Neural cell (in vitro differentiated cells): Measurements from ENCODE around the gene NPDC1. TPM values are rescaled to one million over a fixed set of nuclear protein-coding genes. Genes with fewer than 3 reads are reported as not detected.

ENCODE experiments used
- H2AFZ ChIP-seq: fragments of 200-600, 300-800 bp; sonication (generic), shearing (Covaris generic); 2 replicates; pipeline ENCODE4 v1.6.0; 2014; ENCODE audit warnings: low read depth, mild to moderate bottlenecking, antibody characterized with exemption, low read length, moderate library complexity
- H3F3A ChIP-seq: fragments of 200-600 bp; shearing (Covaris generic); 2 replicates; pipeline ENCODE4 v1.6.1; 2016; ENCODE audit warnings: mild to moderate bottlenecking, moderate library complexity, mixed read lengths, antibody characterized with exemption, low read length; ENCODE audit not compliant: insufficient read depth, poor library complexity, severe bottlenecking
- H3K27ac ChIP-seq: fragments of 200-600, 300-800 bp; sonication (generic), shearing (Covaris generic); 2 replicates; pipeline ENCODE4 v1.5.1; 2014; ENCODE audit warnings: mild to moderate bottlenecking, low read length, moderate library complexity
- H3K27me3 ChIP-seq: fragments of 300-800, 200-600 bp; sonication (generic), shearing (Covaris generic); 2 replicates; pipeline ENCODE4 v1.6.0; 2014; ENCODE audit warnings: mild to moderate bottlenecking, low read depth, low read length, moderate library complexity; ENCODE audit not compliant: insufficient read depth
- H3K36me3 ChIP-seq: fragments of 300-800, 200-600 bp; sonication (generic), shearing (Covaris generic); 2 replicates; pipeline ENCODE4 v1.5.1; 2014; ENCODE audit warnings: mild to moderate bottlenecking, antibody characterized with exemption, low read length, moderate library complexity; ENCODE audit not compliant: insufficient read depth
- H3K4me2 ChIP-seq: fragments of 300-800, 200-600 bp; sonication (generic), shearing (Covaris generic); 2 replicates; pipeline ENCODE4 v1.6.0; 2014; ENCODE audit warnings: mild to moderate bottlenecking, low read length
- H3K4me3 ChIP-seq: fragments of 300-800, 200-600 bp; sonication (generic), shearing (Covaris generic); 2 replicates; pipeline ENCODE4 v1.5.1; 2014; ENCODE audit warnings: mild to moderate bottlenecking, low read length, moderate library complexity
- H3K79me2 ChIP-seq: fragments of 200-600 bp; shearing (Covaris generic); replicated peaks from 2 replicates; pipeline ENCODE4 v1.6.0; 2014; ENCODE audit warnings: mild to moderate bottlenecking, low read length, moderate library complexity; ENCODE audit not compliant: insufficient read depth
- H3K9ac ChIP-seq: fragments of 300-800, 200-600 bp; sonication (generic), shearing (Covaris generic); 2 replicates; pipeline ENCODE4 v1.6.1; 2016; ENCODE audit warnings: mild to moderate bottlenecking, low read length, mixed read lengths
- H3K9me2 ChIP-seq: fragments of 200-600 bp; shearing (Covaris generic); 2 replicates; pipeline ENCODE4 v1.6.1; 2016; ENCODE audit warnings: mild to moderate bottlenecking, low read length, mixed read lengths; ENCODE audit not compliant: insufficient read depth
- H3K9me3 ChIP-seq: fragments of 200-600, 300-800 bp; sonication (generic), shearing (Covaris generic); 2 replicates; pipeline ENCODE4 v1.6.1; 2016; ENCODE audit warnings: mild to moderate bottlenecking, mixed run types, low read length, moderate library complexity, mixed read lengths
- H4K20me1 ChIP-seq: fragments of 200-600 bp; shearing (Covaris generic); 2 replicates; pipeline ENCODE4 v1.6.1; 2016; ENCODE audit warnings: mild to moderate bottlenecking, mixed run types; ENCODE audit not compliant: insufficient read depth
- EP300 ChIP-seq: fragments of 450-650 bp; conservative IDR thresholded peaks from 2 replicates; pipeline ENCODE4 v1.6.1; 2014; ENCODE audit warnings: antibody characterized with exemption, mild to moderate bottlenecking, moderate library complexity; ENCODE audit not compliant: poor library complexity, severe bottlenecking
- EZH2 ChIP-seq: fragments of 200-600, 300-800 bp; shearing (Covaris generic), sonication (generic); IDR thresholded peaks from 2 replicates; pipeline ENCODE4 v1.6.1; 2014; ENCODE audit warnings: antibody characterized with exemption, low read length, borderline replicate concordance, mild to moderate bottlenecking; ENCODE audit not compliant: insufficient read depth, poor library complexity, severe bottlenecking
- MXI1 ChIP-seq: fragments of 450-650 bp; conservative IDR thresholded peaks from 2 replicates; pipeline ENCODE4 v1.6.1; 2014; ENCODE audit warnings: antibody characterized with exemption, mild to moderate bottlenecking; ENCODE audit not compliant: poor library complexity, severe bottlenecking
- POLR2AphosphoS5 ChIP-seq: IDR thresholded peaks from 2 replicates; pipeline ENCODE4 v1.6.1; 2012
- RAD21 ChIP-seq: fragments of 450-650 bp; conservative IDR thresholded peaks from 2 replicates; pipeline ENCODE4 v1.6.1; 2014; ENCODE audit warnings: antibody characterized with exemption, mild to moderate bottlenecking, moderate library complexity
- SMC3 ChIP-seq: fragments of 450-650 bp; conservative IDR thresholded peaks from 2 replicates; pipeline ENCODE4 v1.6.1; 2014; ENCODE audit warnings: antibody characterized with exemption, mild to moderate bottlenecking, moderate library complexity; ENCODE audit not compliant: poor library complexity
- TAF1 ChIP-seq: IDR thresholded peaks from 2 replicates; pipeline ENCODE4 v1.6.1; 2012; ENCODE audit warnings: low read depth
- polyA plus RNA-seq: library from polyadenylated mRNA; depleted of rRNA; stranded (reverse); fragments of >200 nt; gene quantifications from 2 replicates; pipeline ENCODE4 v1.2.3, GENCODE V29; 2014
- TF ChIP-seq, protein P1 (sequence below): fragments of 450-650 bp; IDR thresholded peaks from 2 replicates; pipeline ENCODE4 v1.5.1; 2014; ENCODE audit warnings: antibody characterized with exemption, mild to moderate bottlenecking, moderate library complexity; ENCODE audit not compliant: poor library complexity, severe bottlenecking
- TF ChIP-seq, protein P2 (sequence below): IDR thresholded peaks from 2 replicates; pipeline ENCODE4 v1.6.1; 2012; ENCODE audit warnings: borderline replicate concordance

The NPDC1 gene
- polyA plus RNA-seq, 1 donor from 2014 or later, result 161 TPM

DNA sequence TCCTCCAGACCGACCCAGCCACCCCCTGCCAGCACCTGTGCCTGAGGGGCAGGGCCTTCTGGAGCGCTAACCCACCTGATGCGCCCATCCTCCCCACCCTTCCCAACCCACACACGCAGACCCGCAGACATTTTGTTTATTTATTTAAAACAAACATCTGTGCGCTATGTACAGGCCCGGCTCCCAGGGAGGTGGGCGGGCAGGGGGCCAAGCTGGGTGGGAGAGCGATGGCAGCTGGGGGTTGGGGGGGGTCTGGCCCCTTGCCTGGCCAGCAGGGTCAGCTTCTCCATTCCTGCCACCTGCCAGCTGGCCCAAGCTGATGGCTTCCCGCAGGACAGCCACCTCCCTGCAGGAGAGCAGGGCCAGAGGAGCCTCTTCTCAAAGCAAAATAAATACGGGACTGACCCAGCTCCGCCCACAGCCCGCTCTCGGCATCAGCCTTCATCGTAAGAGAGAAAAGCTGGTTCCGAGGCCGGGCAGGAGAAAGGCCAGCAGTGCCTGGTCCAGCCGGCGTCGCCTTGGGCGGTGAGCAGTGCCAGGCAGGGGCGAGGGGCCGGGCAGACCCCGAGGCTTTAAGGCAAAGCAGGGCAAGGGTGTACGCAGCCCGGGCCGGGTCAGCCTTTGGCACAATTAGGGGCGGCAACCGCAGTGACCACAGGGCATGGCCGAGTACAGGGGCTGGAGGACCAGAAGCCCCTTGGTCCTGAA, 38.7 kb downstream of the NPDC1 start:
- TF ChIP-seq, protein P1, sequence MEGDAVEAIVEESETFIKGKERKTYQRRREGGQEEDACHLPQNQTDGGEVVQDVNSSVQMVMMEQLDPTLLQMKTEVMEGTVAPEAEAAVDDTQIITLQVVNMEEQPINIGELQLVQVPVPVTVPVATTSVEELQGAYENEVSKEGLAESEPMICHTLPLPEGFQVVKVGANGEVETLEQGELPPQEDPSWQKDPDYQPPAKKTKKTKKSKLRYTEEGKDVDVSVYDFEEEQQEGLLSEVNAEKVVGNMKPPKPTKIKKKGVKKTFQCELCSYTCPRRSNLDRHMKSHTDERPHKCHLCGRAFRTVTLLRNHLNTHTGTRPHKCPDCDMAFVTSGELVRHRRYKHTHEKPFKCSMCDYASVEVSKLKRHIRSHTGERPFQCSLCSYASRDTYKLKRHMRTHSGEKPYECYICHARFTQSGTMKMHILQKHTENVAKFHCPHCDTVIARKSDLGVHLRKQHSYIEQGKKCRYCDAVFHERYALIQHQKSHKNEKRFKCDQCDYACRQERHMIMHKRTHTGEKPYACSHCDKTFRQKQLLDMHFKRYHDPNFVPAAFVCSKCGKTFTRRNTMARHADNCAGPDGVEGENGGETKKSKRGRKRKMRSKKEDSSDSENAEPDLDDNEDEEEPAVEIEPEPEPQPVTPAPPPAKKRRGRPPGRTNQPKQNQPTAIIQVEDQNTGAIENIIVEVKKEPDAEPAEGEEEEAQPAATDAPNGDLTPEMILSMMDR, result no peak
- TF ChIP-seq MXI1, result no peak
- TF ChIP-seq, protein P2, sequence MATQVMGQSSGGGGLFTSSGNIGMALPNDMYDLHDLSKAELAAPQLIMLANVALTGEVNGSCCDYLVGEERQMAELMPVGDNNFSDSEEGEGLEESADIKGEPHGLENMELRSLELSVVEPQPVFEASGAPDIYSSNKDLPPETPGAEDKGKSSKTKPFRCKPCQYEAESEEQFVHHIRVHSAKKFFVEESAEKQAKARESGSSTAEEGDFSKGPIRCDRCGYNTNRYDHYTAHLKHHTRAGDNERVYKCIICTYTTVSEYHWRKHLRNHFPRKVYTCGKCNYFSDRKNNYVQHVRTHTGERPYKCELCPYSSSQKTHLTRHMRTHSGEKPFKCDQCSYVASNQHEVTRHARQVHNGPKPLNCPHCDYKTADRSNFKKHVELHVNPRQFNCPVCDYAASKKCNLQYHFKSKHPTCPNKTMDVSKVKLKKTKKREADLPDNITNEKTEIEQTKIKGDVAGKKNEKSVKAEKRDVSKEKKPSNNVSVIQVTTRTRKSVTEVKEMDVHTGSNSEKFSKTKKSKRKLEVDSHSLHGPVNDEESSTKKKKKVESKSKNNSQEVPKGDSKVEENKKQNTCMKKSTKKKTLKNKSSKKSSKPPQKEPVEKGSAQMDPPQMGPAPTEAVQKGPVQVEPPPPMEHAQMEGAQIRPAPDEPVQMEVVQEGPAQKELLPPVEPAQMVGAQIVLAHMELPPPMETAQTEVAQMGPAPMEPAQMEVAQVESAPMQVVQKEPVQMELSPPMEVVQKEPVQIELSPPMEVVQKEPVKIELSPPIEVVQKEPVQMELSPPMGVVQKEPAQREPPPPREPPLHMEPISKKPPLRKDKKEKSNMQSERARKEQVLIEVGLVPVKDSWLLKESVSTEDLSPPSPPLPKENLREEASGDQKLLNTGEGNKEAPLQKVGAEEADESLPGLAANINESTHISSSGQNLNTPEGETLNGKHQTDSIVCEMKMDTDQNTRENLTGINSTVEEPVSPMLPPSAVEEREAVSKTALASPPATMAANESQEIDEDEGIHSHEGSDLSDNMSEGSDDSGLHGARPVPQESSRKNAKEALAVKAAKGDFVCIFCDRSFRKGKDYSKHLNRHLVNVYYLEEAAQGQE, result no peak
- Histone ChIP-seq H3K4me3 (no peak overlapping the region), H3K4me2 (no peak overlapping the region), H3K9me2 (no peaks in the 10 kb centered on the region), H3K9ac (no peak overlapping the region), H3F3A (no peaks in the 10 kb centered on the region), H3K79me2 (no peaks in the 10 kb centered on the region), H2AFZ (no peak overlapping the region), H4K20me1 (no peaks in the 10 kb centered on the region), H3K9me3 (no peaks in the 10 kb centered on the region), H3K27me3 (no peaks in the 10 kb centered on the region), H3K36me3 (no peaks in the 10 kb centered on the region), H3K27ac (no peak overlapping the region)

DNA sequence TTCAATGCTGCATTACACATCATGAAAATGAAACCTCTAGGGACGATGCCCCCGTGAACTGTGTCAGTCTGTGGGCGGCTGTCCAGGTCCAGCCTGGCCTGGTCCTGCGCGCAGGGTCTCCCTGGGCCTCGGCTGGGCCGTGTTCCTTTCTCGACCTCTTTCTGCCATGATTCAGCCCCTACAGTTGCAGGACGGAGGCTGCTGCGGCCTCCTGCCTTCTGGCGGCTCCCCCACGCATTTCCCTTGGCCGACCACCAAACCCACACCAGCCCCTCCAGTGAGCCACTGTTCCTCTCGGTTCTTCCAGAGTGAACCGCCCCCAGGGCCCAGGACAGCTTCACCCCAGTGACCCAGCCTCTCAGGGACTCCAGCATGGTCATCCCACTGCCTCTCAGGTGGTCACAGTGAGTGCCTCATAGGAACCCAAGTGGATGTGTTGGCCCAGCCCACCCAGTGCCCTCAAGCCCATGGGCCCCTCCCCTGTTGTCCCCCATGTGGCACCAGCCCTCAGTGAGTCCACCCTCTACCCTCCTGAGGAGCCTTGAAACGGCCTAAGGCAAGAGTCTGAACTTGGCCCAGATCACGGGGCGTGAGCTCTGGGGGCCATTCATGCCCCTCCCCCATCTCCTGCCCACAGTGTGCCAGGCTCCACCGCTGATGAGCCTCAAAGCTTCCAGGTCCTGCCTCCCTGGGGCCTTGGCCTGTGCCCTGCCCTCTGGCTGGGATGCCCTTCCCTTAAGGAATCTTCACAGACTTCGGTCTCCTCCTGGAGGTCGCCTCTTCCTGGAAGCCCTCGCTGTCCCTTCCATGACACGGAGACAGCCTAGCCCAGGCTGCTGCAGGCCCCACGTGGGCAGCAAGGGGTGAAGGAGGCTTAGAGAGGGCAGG, 39.6 kb downstream of the NPDC1 start:
- H3F3A ChIP-seq, result no peaks in the 10 kb centered on the region
- no peaks in the 10 kb centered on the region for H3K79me2 ChIP-seq
- no peak overlapping the region for H3K27ac ChIP-seq
- no peaks in the 10 kb centered on the region for H3K27me3 ChIP-seq
- no peak overlapping the region for H3K9ac ChIP-seq
- no peaks in the 10 kb centered on the region for H3K9me3 ChIP-seq
- TF ChIP-seq, protein P1, result no peak
- TF ChIP-seq MXI1, result no peak
- no peak for TF ChIP-seq EP300
- no peak for TF ChIP-seq SMC3
- TF ChIP-seq EZH2, result no peak
- no peak for TF ChIP-seq RAD21
- TF ChIP-seq, protein P2, result no peak
- TF ChIP-seq TAF1, result no peak
- TF ChIP-seq POLR2AphosphoS5, result no peak
- no peaks in the 10 kb centered on the region for H4K20me1 ChIP-seq
- H3K9me2 ChIP-seq, result no peaks in the 10 kb centered on the region
- H3K4me3 ChIP-seq, result no peak overlapping the region
- H3K36me3 ChIP-seq, result no peaks in the 10 kb centered on the region
- no peak overlapping the region for H3K4me2 ChIP-seq
- H2AFZ ChIP-seq, result no peak overlapping the region
